ENCODE data around the gene SYNE3.

Gene SYNE3

DNA sequence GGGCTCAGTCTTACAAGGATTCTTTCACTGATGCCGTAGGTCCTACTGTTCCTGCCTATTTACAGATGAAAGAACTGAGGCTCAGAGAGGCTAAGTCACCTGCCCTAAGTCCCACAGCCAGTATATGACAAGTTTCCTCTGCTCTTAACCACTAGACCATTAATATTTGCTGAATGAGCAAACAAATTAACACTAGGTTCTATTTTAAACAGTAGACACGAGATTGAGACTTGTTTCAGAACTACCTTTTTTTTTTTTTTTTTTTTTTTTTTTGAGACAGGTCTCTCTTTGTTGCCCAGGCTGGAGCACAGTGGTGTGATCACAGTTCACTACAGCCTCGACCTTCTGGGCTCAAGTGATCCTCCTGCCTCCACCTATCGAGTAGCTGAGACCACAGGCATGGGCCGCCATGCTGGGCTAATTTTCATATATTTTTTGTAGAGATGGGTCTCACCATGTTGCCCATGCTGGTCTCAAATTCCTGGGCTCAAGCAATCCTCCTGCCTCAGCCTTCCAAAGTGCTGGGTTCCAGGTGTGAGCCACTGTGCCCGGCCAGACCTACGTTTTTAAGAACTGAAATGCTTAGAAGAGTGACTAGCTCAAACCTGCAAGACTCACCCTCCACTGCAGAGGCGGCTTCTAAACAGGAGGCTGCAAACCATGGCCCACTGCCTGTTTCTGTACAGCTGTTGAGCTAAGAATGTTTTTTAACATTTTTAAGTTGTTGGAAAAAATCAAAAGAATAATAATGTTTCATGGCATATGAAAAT is 12.9 kb downstream of the SYNE3 start:
- no peak for DNase-seq

DNA sequence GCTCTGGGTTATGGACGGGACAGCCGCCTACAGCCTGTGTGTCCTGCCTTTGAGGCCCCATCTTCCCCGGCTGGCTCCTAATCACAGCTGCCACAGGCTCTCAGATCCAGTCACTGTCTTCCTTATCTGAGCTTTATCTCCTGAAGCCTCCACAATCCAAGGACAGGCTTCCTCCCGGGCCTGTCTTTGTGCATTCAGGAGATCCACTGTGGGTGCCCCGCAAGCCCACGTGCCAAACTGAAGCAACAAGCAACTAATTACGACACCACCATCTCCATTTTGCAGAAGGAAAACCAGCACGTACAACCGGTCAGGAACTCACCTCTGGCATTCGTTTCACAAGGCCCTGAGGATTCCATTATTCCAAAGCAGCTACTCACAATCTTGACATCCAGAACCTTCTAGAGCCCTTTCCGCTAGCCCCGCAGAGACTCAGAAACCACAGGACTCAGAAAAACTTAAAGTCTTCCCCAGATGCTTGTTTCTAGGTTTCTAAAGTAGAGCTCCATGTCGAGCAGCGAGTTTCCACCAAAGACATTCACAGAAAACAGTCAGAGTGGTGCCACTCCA is 14.0 kb downstream of the SYNE3 start:
- DNase-seq = no peak

DNA sequence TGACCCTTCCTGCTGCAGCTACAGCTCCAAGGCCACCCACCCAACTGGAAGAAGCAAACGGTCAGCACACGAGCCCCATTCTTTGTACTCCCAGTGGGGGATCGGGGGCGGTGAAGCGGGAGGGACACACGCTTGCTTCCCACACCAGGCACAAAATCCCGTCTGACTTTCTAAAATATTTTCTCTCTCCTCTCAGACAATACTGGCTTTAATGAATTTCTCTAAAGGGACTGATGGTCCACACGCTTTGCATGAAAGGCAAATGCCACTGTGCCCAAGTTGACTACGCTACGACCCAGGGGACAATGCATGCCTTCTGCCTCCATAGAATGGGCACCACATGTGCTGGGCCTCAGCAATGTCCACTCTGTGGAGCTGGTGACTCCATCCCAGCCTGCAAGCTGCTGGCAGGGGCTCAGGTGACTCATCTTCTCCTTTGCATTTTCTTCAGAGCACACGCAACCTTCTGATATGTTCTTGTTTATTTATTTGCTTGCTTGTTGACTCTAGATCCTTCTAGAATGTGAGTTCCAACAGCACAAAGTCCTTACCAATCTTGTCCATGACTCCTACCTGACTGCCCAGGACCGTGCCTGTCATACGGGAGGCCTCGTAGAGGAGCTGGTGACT is 15.6 kb downstream of the SYNE3 start:
- DNase-seq = no peak

DNA sequence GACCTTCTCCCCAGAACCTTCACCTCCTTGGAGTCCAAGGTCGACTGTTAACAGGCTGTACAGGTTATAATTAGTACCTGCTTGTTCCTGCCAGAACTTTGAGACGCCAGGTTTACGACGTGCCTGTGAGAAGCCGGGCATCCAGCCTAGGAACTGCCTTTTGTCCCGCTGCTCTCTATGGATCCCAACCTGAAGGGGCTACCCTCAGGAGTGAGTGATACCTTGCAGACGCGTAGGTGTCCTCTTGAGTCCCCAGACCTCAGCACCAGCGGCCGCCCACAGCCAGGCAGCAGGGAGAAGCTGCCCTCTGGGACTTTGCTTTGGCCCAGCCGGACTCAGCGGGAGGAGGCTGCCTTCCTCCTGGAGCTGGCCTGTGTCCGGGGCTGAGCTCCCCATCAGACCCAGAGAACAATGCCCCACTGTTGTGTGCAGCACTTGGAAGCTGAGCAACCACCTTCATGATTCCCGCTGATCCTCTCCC is 16.2 kb downstream of the SYNE3 start:
- no peak for DNase-seq

DNA sequence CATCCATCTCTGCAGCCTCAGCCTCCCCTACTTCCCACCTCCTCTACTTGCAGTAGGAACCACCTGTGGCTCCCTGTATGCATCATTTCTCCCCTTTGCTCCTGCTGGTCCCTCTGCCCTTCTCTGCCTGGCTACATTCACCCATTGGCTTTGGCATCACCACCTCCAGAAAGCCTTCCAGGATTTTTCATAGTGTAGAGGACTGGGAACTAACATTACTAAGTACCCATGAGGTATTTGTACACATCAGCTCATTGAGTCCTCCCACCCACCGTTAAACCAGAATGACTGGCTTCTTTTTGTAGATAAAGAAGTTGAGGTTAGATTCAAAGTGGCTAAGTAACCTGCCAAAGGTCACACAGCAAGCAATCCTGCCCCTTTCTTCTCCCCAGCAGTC is 17.1 kb downstream of the SYNE3 start:
- no peak for DNase-seq

DNA sequence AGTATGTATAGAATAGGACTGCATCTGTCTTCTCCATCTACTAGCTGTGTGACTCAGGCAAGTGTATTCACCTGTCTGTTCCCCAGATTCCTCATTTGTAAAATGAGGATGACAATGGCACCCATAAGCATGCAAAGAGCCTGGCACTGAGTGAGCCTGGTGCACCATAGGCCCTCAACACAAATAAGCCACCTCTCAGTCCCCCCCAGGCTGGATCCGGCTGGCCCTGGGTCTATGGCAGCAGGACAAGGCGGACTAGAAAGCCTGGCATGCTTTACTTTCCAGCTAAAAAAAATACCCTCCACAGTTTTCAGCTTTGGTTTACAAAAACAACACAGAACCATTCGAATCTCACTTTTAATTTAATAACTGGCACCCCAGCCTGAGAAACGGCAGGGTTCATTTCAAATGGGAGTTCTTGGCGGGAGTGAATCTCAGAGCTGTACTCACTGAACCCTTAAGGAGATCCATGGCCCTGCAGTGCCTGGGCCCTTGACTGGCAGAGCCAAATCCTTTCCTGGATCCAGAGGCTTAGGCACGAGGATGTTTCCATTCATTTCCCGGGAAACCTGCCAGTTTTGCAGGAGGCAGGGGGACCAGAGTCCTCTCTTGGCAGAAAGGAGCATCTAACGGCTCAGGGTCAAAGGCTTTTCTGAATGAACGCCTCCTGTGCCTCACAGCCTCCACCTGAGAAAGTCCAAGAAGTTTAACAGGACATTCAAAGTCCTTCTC is 17.7 kb downstream of the SYNE3 start:
- peak; percentile 80 for DNase-seq

DNA sequence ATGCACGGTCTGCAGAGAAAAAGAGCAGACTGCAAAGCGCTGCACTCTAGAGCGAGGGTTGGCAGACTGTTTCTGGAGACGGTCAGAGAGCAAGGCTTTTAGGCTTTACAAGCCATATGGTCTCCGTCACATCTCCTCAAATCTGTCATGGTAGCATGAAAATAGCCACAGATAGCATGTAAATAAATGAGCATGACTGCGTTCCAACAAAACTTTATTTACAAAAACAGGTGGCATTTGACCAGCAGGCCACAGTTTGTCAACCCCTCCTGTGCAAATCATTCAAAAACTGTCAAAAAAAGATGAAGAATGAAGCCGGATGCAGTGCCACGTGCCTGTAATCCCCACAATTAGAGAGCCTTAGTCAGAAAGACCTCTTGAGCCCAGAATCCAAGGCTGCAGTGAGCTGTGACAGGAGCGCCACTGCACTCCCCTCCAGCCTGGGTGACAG is 18.9 kb downstream of the SYNE3 start:
- DNase-seq = no peak

DNA sequence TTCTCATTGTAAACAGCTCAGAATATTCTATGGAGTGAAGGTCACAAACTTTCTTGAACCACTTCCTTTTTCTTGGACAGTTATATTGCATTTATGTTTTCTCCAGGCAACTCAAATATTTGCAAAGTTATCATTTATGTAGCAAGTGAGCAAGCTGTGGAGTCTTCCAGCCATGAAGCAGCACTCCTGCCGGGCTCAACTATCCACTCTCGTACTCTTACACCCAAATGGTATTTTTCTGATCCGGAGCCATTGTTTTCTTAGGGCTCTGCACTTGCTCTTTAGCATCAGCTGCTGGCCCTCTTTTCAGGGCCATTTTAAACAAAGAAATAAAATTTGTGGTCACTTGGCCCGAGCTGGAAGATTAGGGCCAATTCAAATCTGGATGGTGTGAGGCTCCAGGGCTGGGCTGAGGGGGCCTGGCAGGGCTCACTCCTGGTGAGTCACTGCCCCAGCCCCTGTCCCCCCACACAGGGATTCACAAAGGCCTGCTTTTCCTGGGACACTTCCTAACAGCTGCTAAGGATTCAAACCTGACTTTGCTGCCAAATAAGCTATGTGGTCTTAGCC is 19.7 kb downstream of the SYNE3 start:
- DNase-seq = peak; percentile 85

DNA sequence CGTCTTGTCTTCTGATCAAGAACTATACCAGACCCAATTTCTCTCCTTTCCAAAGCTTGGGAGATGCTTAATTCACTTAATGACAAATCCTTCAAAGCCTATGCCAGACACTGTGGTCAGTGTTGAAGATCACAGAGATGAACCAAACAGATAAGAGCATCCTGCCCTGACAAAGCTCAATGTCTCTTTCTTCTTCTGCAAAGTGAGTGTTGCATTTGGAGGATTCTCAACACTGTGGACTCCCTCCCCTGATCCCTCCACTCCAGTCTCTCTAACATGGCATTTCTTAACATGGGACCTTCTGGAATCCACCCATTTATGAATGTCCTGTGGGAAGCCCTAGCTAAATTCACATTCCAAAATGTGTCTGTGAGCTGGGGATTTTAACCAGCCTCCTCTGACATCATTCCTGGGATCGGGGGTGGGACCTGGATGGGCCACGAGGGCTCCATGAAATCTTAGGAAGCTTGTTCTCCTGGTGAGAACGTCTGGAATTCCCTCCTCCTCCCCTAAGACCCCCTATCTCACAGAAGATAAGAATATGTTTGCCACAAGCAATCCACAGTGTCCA is 20.3 kb downstream of the SYNE3 start:
- DNase-seq = no peak

DNA sequence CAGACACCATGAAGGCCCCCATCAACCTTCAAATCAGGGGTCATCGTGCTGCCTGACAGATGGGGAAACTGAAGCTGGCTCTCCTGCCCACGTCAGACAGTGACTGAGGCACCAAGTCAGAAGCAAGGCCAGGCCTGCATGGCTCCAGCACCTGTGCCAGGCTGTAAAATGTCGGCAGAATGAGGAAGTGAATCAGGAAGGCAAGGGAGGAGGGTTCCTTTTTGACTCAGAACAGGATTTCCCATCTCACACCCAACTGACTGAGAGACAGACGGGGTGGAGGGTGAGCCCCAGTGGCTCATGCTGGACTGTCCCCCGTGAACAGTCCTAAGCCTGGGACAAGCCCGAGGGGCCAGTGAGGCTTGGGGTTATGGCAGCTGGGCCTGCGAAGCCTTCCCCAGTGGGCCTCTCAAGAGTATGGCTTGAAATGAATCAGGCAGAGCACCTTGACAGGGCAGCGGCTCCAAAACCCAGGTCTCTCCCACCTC is 20.9 kb downstream of the SYNE3 start:
- DNase-seq = no peak

DNA sequence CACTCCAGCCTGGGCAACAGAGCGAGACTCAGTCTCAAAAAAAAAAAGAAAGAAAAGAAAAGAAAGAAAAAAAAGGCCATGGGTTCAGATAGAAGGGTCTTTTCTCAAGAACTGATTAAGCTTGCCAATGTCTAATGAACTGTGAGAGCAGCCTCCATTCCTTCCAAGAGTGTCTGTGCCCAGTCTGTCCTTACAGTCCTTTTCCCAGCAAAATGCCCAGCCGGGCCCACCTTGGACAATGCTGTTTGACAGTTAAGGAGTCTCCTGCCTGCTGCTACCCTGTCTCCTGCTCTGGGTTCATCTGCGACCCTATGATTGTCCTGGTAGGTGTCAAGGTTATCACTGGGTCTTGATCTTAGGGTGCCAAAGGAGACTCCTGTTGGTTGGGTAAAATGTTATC is 21.4 kb downstream of the SYNE3 start:
- no peak for DNase-seq

DNA sequence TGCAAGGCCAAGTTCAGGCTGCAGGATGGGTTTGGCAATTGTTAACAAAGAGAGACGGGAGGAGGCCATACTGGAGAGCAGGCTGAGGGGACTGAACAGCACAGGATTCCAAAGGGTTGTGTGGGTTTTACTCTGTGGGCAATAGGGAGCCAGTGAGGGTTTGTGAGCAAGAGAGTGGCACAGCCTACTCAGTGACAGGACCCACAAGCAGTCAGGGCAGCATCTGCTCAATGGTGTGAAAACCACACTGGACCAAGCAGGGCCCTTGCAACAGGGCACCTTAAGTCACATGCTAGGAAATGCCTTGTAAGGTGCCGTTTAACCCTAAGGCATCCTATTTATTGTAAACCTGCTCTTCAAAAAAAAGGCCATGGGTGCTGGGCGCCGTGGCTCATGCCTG is 22.0 kb downstream of the SYNE3 start:
- no peak for DNase-seq

DNA sequence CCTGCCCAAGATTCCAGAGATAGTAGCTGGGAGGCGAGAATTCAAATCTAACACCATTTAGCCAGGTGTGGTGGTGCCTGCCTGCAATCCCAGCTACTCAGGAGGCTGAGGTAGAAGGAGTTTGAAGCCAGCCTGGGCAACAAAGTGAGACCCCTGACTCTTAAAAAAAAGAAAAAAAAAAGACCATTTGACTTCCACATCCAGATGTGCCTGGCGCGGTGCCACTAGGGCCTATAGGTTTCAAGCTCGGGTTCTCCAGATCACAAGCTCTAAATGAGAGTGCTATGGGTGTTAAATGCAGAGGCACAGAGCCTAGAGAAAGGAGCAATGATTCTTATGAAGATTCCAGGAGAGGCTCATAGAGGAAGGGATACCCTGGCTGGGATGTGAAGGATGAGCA is 22.5 kb downstream of the SYNE3 start:
- DNase-seq = no peak

DNA sequence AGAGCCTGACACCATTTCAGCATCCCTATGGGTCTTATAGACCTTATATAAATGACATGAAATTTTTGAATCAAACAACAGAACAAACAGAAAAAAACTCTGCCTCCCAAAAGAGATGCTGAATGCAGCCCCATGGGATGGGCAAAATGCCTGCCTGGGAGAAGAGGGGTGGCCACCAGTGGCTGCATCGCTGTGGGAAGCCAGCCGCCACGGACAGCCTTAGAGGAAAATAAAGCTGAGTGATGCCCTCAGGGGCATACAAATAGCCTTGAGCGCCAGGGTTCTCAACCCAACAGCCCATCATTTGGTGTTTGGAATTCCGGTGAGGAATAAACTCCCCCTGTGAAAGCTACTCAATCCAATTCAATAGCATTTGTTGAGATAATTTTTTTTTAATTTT is 22.9 kb downstream of the SYNE3 start:
- no peak for DNase-seq

DNA sequence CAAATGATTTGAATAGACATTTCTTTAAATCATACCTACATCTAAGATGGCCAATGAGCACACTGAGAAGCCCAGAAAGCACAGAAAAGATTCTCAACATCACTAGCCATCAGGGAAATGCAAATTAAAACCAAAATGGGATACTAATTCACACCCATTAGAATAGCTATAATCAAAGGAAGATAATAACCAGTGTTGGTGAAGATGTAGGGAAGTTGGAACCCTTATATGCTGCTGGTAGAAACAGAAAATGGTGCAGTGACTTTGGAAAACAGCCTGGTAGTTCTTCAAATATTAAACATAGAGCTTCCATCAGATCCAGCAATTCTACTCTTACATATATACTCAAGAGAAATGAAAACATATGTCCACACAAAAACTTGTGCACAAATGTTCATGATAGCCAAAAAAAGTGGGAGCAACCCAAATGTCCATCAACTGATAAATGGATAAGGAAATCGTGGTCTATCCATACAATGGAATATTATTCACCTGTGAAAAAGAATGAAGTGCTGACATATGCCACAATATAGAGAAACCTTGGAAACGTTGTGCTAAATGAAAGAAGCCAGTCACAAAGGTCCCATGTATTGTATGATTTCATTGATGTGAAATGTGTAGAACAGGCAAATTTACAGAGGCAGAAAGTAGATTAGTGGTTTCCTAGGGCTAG is 24.4 kb downstream of the SYNE3 start:
- DNase-seq = no peak

DNA sequence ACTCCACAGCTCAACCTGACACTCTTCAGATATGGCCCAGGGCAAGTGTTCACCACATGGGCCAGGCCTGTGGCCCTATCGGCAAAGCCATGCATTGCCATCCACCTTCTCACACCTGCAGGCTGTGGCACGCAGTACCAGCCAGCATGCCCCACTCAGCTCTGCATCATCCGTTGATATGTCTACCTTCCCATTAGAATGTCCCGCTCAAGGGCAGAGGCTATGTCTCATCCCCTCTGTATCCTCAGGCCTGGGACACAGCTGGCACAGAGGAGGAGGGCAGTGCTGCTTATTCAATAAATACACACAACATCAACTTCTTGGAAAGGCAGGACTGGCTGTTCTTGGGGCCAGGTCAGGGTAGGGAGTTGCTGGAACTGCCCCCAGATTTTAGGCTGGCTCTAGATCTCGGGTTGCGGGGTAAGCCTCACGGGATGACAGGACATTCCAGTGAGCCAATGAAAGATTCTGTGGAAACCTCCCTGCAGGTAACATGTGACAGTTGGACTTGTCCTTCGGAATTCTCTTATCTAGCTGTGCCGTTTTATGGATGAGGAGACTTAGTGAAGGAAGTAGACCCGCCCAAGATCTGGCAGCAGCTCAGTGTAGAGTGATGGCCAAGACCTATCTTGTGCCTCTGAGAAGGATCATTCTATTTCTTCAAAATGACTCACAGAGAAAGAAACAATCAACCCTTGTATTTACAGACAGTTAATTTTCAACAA is 25.6 kb downstream of the SYNE3 start:
- no peak for DNase-seq

DNA sequence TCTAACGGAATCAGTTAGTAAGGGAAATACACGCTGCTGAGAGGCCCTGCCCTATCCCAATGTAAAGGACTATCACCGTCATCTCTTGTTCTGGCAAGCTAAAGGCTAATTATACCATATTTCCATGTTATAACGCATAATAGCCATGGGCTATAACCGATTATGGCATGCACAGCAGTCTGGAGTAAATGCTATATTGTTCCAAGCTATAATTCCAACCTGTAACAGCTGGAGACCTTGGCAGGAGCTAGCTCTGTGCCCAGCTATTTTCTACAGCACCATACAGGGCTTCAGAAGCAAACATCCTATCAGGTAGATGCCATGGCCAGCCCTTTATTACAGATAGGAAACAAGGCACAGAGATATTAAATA is 26.3 kb downstream of the SYNE3 start:
- no peak for DNase-seq

DNA sequence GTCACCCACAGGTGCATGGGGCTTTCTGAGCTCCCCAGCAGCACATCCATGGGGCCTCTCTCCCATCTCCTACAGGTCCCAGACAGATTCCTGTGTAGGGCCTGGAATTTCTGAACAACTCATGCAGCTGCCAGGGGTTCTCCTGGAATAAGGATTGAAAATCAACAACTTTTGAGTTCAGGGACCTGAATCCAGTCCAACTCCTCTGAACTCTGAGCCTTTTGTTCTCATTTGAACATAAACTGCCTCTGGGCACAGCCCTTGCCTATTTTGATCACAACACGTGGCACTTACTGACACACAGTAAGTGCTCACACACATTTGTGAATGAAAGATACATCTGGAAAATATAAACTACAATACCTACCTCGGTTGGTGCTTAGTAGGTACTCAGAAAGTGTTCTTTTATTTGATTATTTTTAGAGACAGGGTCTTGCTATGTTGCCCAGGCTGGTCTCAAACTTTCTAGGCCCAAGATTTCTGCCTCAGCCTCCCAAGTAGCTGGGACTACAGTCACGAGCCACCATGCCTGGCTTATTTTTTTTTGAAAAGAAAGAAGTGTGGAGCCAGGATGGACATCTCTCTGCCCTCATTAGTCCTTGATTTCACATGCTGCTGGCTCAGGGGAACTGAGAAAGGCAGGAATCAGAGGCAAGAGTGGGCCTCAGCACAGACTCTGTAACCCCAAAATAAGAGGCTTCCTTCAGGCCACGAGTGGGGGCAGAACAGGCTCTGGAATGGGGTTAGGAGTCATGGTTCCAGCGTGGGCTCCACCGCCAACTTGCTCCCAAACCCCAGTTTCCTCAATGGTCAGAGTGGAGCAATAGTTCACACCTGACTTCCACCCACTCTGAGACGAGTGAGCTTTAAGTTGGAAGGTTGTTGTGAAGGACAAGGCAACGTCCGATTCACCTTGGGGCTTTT is 27.0 kb downstream of the SYNE3 start:
- DNase-seq = no peak

DNA sequence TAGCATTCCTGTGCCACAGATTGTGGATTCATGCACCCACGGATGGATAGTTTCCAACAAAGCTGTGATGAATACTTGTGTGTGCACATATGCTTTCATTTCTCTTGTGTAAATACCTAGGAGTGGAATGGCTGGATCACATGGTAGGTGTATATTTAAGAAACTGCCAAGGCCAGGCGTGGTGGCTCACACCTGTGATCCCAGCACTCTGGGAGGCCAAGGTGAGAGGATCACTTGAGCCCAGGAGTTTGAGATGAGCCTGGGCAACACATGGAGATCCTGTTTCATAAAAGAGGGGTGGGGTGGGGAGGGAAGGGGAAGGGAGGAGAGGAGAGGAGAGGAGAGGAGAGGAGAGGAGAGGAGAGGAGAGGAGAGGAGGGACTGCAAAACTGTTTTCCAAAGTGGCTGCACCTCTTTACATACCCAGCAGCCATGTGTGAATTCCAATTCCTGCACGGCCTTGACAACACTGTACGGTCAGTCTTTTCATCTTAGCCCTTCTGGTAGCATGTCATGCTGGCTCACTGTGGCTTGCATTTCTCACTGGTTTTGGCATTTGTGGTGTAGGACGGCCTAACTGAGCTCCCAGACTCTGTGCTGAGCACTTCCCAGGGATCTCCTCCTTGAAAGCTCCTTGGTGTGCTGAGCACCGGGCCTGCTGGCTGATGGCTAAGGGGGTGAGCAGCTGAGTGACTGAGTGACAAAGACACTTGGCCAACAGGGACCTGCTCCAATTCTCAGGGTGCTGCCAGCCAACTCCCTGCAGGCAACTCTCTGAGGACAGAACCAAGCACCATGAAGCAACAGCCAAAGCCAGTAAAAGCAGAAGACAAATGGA is 27.9 kb downstream of the SYNE3 start:
- no peak for DNase-seq

Measured in femur (tissue), 1 donor.